H1 (cell line): ENCODE results near the gene GLI1. TPM values are rescaled to one million over a fixed set of nuclear protein-coding genes. Genes with fewer than 3 reads are reported as not detected.

Experiments
- polyA plus RNA-seq, 7 experiments: library from polyadenylated mRNA; depleted of rRNA in 3 of 7; stranded (reverse) in 5 of 7; unstranded in 2 of 7; fragments of >200 nt in 5 of 7; fragments of 200-250 nt in 2 of 7; gene quantifications; 1 replicate in 5 of 7; 2 replicates in 1 of 7; 4 replicates in 1 of 7; pipeline versions ENCODE4 v1.2.1 to v1.2.3, GENCODE V29; 2011 to 2013; ENCODE audit warnings: missing spikeins in 2 of 7, mixed read lengths in 2 of 7
- total RNA-seq: library from RNA; stranded (reverse); fragmentation: NEBNext Ultra II Directional; extraction: Animal tissue kit (Norgen Biotek cat#: 25700); gene quantifications from 2 replicates; pipeline ENCODE4 v1.2.1, GENCODE V29; 2021
- TF ChIP-seq, protein P1 (sequence below): fragments of 300-600 bp; sonication (generic); IDR thresholded peaks from 2 replicates; pipeline ENCODE4 v1.7.1; 2012; ENCODE audit warnings: low read length, moderate library complexity, mild to moderate bottlenecking, inconsistent platforms; ENCODE audit not compliant: insufficient replicate concordance

GLI1 gene
- total and polyA plus RNA-seq, 2 of the 8 experiments (the other 6 are each of a cell fraction or from before 2014, with no cell fraction given): 23.5 to 25.3 TPM

DNA sequence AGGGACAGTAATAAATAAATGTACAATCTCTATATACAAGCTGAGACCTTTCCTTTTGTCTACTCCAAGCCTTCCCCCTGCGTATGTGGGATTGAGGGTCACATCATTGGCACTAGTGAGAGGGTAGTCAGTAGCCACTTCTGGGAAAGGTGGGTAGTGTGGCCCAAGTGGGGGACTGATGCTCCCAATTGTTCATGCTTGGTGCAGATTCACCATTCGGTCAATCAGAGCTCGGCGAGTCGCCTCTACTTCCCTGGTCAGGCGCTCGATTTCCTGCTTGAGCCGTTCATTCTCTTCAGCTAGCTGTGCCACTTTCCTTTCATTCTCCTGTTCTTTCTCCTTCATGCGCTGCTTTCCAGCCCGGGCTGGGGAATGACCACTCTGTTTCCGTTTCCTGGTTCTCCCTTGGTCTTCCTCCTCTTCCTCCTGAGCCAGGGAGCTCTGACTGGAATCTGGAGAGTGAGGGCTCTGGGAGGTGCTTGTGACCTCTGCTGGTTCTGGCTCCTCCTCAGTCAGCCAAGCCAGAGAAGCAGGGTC, 57.1 kb downstream of the GLI1 start (continued):
- TF ChIP-seq, protein P1, sequence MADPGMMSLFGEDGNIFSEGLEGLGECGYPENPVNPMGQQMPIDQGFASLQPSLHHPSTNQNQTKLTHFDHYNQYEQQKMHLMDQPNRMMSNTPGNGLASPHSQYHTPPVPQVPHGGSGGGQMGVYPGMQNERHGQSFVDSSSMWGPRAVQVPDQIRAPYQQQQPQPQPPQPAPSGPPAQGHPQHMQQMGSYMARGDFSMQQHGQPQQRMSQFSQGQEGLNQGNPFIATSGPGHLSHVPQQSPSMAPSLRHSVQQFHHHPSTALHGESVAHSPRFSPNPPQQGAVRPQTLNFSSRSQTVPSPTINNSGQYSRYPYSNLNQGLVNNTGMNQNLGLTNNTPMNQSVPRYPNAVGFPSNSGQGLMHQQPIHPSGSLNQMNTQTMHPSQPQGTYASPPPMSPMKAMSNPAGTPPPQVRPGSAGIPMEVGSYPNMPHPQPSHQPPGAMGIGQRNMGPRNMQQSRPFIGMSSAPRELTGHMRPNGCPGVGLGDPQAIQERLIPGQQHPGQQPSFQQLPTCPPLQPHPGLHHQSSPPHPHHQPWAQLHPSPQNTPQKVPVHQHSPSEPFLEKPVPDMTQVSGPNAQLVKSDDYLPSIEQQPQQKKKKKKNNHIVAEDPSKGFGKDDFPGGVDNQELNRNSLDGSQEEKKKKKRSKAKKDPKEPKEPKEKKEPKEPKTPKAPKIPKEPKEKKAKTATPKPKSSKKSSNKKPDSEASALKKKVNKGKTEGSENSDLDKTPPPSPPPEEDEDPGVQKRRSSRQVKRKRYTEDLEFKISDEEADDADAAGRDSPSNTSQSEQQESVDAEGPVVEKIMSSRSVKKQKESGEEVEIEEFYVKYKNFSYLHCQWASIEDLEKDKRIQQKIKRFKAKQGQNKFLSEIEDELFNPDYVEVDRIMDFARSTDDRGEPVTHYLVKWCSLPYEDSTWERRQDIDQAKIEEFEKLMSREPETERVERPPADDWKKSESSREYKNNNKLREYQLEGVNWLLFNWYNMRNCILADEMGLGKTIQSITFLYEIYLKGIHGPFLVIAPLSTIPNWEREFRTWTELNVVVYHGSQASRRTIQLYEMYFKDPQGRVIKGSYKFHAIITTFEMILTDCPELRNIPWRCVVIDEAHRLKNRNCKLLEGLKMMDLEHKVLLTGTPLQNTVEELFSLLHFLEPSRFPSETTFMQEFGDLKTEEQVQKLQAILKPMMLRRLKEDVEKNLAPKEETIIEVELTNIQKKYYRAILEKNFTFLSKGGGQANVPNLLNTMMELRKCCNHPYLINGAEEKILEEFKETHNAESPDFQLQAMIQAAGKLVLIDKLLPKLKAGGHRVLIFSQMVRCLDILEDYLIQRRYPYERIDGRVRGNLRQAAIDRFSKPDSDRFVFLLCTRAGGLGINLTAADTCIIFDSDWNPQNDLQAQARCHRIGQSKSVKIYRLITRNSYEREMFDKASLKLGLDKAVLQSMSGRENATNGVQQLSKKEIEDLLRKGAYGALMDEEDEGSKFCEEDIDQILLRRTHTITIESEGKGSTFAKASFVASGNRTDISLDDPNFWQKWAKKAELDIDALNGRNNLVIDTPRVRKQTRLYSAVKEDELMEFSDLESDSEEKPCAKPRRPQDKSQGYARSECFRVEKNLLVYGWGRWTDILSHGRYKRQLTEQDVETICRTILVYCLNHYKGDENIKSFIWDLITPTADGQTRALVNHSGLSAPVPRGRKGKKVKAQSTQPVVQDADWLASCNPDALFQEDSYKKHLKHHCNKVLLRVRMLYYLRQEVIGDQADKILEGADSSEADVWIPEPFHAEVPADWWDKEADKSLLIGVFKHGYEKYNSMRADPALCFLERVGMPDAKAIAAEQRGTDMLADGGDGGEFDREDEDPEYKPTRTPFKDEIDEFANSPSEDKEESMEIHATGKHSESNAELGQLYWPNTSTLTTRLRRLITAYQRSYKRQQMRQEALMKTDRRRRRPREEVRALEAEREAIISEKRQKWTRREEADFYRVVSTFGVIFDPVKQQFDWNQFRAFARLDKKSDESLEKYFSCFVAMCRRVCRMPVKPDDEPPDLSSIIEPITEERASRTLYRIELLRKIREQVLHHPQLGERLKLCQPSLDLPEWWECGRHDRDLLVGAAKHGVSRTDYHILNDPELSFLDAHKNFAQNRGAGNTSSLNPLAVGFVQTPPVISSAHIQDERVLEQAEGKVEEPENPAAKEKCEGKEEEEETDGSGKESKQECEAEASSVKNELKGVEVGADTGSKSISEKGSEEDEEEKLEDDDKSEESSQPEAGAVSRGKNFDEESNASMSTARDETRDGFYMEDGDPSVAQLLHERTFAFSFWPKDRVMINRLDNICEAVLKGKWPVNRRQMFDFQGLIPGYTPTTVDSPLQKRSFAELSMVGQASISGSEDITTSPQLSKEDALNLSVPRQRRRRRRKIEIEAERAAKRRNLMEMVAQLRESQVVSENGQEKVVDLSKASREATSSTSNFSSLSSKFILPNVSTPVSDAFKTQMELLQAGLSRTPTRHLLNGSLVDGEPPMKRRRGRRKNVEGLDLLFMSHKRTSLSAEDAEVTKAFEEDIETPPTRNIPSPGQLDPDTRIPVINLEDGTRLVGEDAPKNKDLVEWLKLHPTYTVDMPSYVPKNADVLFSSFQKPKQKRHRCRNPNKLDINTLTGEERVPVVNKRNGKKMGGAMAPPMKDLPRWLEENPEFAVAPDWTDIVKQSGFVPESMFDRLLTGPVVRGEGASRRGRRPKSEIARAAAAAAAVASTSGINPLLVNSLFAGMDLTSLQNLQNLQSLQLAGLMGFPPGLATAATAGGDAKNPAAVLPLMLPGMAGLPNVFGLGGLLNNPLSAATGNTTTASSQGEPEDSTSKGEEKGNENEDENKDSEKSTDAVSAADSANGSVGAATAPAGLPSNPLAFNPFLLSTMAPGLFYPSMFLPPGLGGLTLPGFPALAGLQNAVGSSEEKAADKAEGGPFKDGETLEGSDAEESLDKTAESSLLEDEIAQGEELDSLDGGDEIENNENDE: peak; percentile 1
